ENCODE data around the gene RAG1. TPM values are rescaled to one million over a fixed set of nuclear protein-coding genes. Genes with fewer than 3 reads are reported as not detected.

The RAG1 gene
- total RNA-seq, 1 donor: 0.45 TPM

DNA sequence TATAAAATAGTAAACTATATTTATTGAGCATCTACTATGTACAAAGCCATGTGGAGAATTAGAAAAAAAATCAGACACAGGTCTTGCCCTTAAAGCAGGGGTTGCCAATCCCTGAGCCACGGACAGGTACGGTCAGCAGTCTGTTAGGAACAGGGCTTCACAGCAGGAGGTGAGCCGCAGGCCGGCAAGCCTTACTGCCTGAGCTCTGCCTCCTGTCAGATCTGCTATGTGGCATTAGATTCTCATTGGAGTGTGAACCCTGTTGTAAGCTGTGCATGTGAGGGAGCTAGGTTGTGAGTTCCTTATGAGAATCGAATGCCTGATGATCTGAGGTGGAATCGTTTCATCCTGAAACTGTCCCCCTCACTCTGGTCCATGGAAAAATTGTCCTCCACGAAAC lies 32.4 kb downstream of the RAG1 start:
- DNase-seq (ENCODE audit: low read depth): no peak
- no peak overlapping the region for H3K4me3 ChIP-seq (ENCODE audit: low read depth, low read length)
- TF ChIP-seq, protein P1, sequence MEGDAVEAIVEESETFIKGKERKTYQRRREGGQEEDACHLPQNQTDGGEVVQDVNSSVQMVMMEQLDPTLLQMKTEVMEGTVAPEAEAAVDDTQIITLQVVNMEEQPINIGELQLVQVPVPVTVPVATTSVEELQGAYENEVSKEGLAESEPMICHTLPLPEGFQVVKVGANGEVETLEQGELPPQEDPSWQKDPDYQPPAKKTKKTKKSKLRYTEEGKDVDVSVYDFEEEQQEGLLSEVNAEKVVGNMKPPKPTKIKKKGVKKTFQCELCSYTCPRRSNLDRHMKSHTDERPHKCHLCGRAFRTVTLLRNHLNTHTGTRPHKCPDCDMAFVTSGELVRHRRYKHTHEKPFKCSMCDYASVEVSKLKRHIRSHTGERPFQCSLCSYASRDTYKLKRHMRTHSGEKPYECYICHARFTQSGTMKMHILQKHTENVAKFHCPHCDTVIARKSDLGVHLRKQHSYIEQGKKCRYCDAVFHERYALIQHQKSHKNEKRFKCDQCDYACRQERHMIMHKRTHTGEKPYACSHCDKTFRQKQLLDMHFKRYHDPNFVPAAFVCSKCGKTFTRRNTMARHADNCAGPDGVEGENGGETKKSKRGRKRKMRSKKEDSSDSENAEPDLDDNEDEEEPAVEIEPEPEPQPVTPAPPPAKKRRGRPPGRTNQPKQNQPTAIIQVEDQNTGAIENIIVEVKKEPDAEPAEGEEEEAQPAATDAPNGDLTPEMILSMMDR (IDR thresholded peaks at IDR 0.05; ENCODE audit: insufficient read depth, low read length): no peak

DNA sequence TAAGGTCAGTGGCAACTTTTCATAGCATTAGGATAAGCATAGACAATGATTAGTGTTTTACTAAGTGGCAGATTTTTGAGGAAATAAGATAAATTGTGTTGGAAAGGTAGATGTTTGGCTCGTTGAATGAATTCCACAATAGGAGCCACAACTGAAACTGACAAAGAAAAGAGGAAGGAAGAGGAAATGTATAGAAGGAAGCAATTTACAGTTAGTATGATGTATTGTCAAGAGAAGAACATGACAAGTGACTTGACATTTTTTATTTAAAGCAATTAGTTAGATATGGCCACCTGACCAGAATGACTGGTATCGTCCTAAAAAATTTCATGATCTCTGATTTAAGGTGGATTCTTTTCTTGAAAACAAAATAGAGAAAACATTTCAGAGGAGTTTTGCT lies 33.3 kb downstream of the RAG1 start:
- TF ChIP-seq, protein P1 (IDR thresholded peaks at IDR 0.05; ENCODE audit: insufficient read depth, low read length): no peak
- no peak for DNase-seq (ENCODE audit: low read depth)
- no peak overlapping the region for H3K4me3 ChIP-seq (ENCODE audit: low read depth, low read length)

DNA sequence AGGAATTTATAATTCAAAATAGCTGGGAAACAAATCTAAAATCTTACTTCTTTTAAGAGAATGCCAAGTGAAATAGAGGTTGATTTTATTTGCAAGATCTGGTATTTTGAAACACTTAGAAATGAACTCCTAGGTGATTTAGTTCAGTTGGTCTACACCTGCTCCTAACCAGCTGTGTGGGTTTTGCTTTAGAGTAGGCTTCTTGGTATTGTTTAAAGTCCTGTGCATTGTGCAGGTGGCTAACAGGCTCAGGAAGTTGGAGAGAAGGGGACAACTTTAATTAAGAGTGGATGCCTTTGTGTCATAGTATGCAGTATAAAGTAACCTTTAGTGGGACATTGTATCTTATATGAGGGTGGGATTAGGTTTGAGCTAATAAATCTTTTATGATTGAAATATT lies 34.3 kb downstream of the RAG1 start:
- TF ChIP-seq, protein P1 (IDR thresholded peaks at IDR 0.05; ENCODE audit: insufficient read depth, low read length): no peak
- no peak overlapping the region for H3K4me3 ChIP-seq (ENCODE audit: low read depth, low read length)
- DNase-seq (ENCODE audit: low read depth): no peak

DNA sequence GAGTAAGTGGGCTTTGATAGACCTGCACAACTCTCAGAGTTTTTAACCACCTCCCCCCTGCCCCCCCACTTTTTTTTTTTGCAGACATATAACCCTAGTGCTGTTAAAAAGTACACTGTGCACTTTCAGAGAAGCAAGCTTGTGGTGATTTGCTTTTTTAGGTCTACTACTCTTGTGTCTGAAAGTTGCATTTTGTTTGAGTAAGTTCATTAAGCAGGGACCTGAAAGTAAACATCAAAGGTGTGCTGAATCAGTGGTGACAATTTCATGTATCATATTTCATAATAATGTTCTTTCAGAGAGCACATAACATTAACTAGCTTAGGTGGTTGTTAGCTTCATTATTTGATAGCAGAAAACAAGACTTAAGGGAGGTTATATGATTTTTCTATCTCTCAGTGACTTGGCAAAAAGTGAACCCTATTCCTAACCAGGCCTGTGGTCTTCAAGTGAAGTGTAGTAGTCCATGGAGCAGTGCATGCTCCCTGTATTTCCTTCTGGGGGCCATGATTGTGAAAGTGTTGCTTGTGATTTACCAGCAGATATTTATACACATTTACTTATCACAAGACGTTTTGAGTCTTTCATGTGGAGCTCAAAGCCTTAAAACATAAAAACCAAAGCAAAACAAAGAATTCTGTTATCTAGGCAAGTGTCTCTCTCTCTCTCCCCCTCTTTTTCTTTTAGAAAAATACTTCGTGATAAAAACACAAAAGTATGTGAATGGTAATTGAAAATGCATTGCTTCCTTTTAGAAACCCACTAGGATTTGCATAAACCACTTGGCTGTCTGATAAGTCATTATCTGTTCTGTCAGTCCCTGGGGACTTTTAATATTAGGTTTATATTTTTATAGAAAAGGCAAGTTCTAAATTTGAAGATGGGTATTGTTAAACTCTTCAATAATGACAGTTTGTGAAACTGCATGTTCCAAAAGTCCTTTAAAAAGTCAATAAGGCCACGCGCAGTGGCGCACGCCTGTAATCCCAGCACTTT lies 37.7 kb downstream of the RAG1 start:
- TF ChIP-seq, protein P1 (IDR thresholded peaks at IDR 0.05; ENCODE audit: insufficient read depth, low read length): no peak
- no peak overlapping the region for H3K4me3 ChIP-seq (ENCODE audit: low read depth, low read length)

DNA sequence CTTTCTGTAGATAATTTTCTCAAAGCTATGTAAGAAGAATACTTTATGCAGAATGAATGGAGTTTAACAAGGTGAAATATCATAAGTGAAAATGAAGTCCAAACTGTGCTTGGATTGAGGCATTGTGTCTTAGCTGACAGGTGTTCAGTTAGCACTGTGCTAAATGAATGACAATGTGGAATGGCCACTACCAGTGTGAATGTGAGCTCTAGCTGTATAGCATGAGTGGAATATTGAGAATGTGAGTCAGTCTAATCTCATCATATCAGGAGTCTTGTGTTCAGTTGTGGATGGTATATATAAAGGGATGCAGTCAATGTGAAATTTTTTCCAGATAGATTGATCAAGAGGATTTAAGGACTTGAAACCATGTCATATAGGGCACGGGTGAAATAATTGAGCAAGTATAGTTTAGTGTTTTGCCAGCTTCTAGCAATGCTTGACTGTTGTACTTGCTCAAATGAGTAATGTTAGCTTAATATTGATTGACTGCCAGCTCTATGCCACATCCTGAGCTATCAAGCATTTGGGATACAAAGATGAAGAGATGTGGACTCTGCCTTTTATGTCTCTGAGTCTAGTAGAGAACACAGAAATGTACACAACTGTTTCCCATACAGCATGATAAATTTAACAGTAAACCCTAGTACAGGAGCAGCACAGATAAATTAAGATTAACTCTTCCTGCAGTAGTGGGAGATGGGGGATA lies 40.8 kb downstream of the RAG1 start:
- H3K4me3 ChIP-seq (ENCODE audit: low read depth, low read length): no peak overlapping the region
- TF ChIP-seq, protein P1 (IDR thresholded peaks at IDR 0.05; ENCODE audit: insufficient read depth, low read length): no peak
- DNase-seq (ENCODE audit: low read depth): no peak

More for the DNA sequence above, 37.7 kb downstream of the RAG1 start:
- no peak for DNase-seq (ENCODE audit: low read depth)

DNA sequence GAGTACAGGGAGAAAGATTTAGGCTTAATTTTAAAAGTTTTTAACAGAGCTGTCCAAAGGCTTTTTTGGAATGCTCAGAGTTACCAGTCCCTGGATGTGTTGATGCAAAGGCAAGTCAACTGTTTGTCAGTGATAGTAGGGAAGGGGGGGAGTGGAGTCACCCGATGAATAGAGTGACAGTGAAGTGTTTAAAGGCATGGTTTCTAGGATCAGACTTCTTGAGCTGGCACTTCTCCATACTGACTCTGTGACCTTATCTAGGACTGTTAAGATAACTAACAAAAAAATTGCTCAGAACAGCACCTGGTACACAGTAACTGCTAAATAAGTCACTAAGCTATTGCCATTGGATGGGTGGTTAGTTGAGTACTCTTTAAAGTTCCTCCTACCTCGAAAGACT lies 41.6 kb downstream of the RAG1 start:
- DNase-seq (ENCODE audit: low read depth): no peak
- TF ChIP-seq, protein P1 (IDR thresholded peaks at IDR 0.05; ENCODE audit: insufficient read depth, low read length): no peak
- no peak overlapping the region for H3K4me3 ChIP-seq (ENCODE audit: low read depth, low read length)
